GM18907 (cell line): ENCODE measurements around the gene DOCK4.
A peak's percentile ranks its signal among the peaks of the same experiment; 100 is the strongest.

ENCODE experiments used
- ATAC-seq: cut with Tn5 transposase; IDR thresholded peaks from one replicate; pipeline ENCODE4 v1.9.1; 2021; ENCODE audit warnings: mild to moderate bottlenecking, moderate library complexity; ENCODE audit not compliant: unreplicated experiment

Gene DOCK4

GRCh38 chr7:111871283-111871682, 334.9 kb downstream of the DOCK4 start:
- no peak for ATAC-seq

- ATAC-seq, result no peak
These were observed 336.9 kb downstream of the DOCK4 start for GRCh38 chr7:111869280-111869679.

- no peak for ATAC-seq
These were observed 338.8 kb downstream of the DOCK4 start for GRCh38 chr7:111867348-111867931.

- no peak for ATAC-seq
These were observed 339.4 kb downstream of the DOCK4 start for GRCh38 chr7:111866787-111867186.

GRCh38 chr7:111865430-111865829, 340.8 kb downstream of the DOCK4 start:
- ATAC-seq, result no peak

- ATAC-seq, result no peak
These were observed 341.8 kb downstream of the DOCK4 start for GRCh38 chr7:111864291-111864976.

- ATAC-seq, result no peak
These were observed 342.9 kb downstream of the DOCK4 start for GRCh38 chr7:111863269-111863668.

- ATAC-seq, result no peak
These were observed 346.0 kb downstream of the DOCK4 start for GRCh38 chr7:111860248-111860647.

- ATAC-seq, result no peak
These were observed 347.9 kb downstream of the DOCK4 start for GRCh38 chr7:111858331-111858730.

- no peak for ATAC-seq
These were observed 350.4 kb downstream of the DOCK4 start for GRCh38 chr7:111855842-111856227.

GRCh38 chr7:111855161-111855841, 350.9 kb downstream of the DOCK4 start:
- peak; percentile 92 for ATAC-seq

- ATAC-seq, result no peak
These were observed 352.8 kb downstream of the DOCK4 start for GRCh38 chr7:111853201-111853990.

- ATAC-seq, result no peak
These were observed 354.1 kb downstream of the DOCK4 start for GRCh38 chr7:111852081-111852480.

- no peak for ATAC-seq
These were observed 359.3 kb downstream of the DOCK4 start for GRCh38 chr7:111846898-111847297.

GRCh38 chr7:111845853-111846252, 360.3 kb downstream of the DOCK4 start:
- no peak for ATAC-seq

GRCh38 chr7:111844904-111845671, 361.1 kb downstream of the DOCK4 start:
- ATAC-seq, result no peak

GRCh38 chr7:111842491-111842890, 363.7 kb downstream of the DOCK4 start:
- no peak for ATAC-seq

- ATAC-seq, result no peak
These were observed 364.5 kb downstream of the DOCK4 start for GRCh38 chr7:111841596-111842205.

- no peak for ATAC-seq
These were observed 365.7 kb downstream of the DOCK4 start for GRCh38 chr7:111840528-111840927.

GRCh38 chr7:111839261-111839660, 366.9 kb downstream of the DOCK4 start:
- no peak for ATAC-seq
